Prostate gland (tissue), 2 donors: ENCODE data around the gene EIF2S2. TPM values are rescaled to one million over a fixed set of nuclear protein-coding genes. Genes with fewer than 3 reads are reported as not detected.

Experiments
- DNase-seq: peaks from one replicate; pipeline ENCODE4 v3.0.0-alpha.2; 2019; ENCODE audit warnings: low spot score
- H3K27ac ChIP-seq, 2 donors: fragments of 200-600 bp; sonication (generic); 2 replicates each; pipeline ENCODE4 v1.5.1; 2017 to 2019
- H3K27me3 ChIP-seq: fragments of 200-600 bp; sonication (generic); replicated peaks from 2 replicates; pipeline ENCODE4 v1.5.1; 2019; ENCODE audit not compliant: insufficient read depth
- H3K36me3 ChIP-seq, 2 donors: fragments of 200-600 bp; sonication (generic); 1 replicate in 1 of 2; 2 replicates in 1 of 2; pipeline versions ENCODE4 v1.5.1 to v1.8.1; 2017 to 2019
- H3K4me1 ChIP-seq: fragments of 200-600 bp; sonication (generic); replicated peaks from 2 replicates; pipeline ENCODE4 v1.5.1; 2019
- H3K4me3 ChIP-seq, 2 donors: fragments of 200-600 bp; sonication (generic); 2 replicates each; pipeline ENCODE4 v1.5.1; 2017 to 2019
- H3K9me3 ChIP-seq: fragments of 200-600 bp; sonication (generic); 2 replicates; pipeline ENCODE4 v1.5.1; 2017
- POLR2A ChIP-seq: fragments of 450-650 bp; IDR thresholded peaks from one replicate; pipeline ENCODE4 v1.6.1; 2016; ENCODE audit warnings: antibody characterized with exemption, mild to moderate bottlenecking
- POLR2AphosphoS5 ChIP-seq: sonication (generic); formaldehyde crosslinking; IDR thresholded peaks from one replicate; pipeline ENCODE4 v1.6.1; 2017; ENCODE audit warnings: antibody characterized with exemption
- WGBS: methylation state at CpG from one replicate; pipeline ENCODE4 v1.1.5; 2018; 5-methylcytosine and 5-hydroxymethylcytosine counted together
- intact Hi-C: fragments of 100-400 bp; cut with DNase I; formaldehyde crosslinking; loops from one replicate; pipeline ENCODE4 v1.14.2; 2022
- total RNA-seq, 2 donors: library from RNA; depleted of rRNA; stranded (reverse); fragments of >200 nt; gene quantifications; one replicate each; pipeline ENCODE4 v1.1.0, GENCODE V29; 2016
- TF ChIP-seq, protein P1 (sequence below), 4 experiments: fragments of 200-600 bp in 2 of 4; fragments of 450-650 bp in 2 of 4; sonication (generic) in 2 of 4; IDR thresholded peaks; 1 replicate in 3 of 4; 2 replicates in 1 of 4; pipeline ENCODE4 v1.5.1; 2016 to 2019; ENCODE audit warnings: antibody characterized with exemption in 4 of 4, mild to moderate bottlenecking in 2 of 4, moderate library complexity in 2 of 4

Gene EIF2S2
- total RNA-seq, 2 donors from 2014 or later: 32.7 to 41.0 TPM

DNA sequence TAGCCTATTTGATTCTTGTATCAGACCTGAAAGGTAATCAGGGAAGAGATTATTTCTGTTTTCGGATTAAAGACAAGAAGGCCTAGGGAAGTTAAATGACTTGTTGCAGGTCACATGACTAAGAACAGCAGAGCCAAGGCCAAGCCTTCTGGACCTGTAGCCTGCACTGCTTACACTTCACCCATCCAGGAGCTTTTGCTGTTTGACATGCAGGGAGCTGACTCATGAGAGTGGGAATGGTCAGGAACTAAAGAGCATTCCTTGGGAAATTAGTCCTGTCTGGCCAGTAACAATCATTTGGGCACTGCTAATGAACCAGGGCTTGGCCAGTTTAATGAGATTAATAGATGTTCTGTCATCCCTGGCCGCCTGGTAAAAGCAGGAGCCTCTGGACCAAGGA is 46.8 kb downstream of the EIF2S2 start:
- Histone ChIP-seq H3K4me3 (no peak overlapping the region), H3K4me1 (no peaks in the 10 kb centered on the region), H3K9me3 (no peaks in the 10 kb centered on the region), H3K27me3 (no peaks in the 10 kb centered on the region), H3K36me3 (no peaks in the 10 kb centered on the region), H3K27ac (no peak overlapping the region)
- 84% methylated on average over 2 of the region's 2 CpGs for WGBS
- no peak for DNase-seq
- TF ChIP-seq, protein P1, sequence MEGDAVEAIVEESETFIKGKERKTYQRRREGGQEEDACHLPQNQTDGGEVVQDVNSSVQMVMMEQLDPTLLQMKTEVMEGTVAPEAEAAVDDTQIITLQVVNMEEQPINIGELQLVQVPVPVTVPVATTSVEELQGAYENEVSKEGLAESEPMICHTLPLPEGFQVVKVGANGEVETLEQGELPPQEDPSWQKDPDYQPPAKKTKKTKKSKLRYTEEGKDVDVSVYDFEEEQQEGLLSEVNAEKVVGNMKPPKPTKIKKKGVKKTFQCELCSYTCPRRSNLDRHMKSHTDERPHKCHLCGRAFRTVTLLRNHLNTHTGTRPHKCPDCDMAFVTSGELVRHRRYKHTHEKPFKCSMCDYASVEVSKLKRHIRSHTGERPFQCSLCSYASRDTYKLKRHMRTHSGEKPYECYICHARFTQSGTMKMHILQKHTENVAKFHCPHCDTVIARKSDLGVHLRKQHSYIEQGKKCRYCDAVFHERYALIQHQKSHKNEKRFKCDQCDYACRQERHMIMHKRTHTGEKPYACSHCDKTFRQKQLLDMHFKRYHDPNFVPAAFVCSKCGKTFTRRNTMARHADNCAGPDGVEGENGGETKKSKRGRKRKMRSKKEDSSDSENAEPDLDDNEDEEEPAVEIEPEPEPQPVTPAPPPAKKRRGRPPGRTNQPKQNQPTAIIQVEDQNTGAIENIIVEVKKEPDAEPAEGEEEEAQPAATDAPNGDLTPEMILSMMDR (IDR thresholded peaks at IDR 0.05): no peak
- TF ChIP-seq POLR2AphosphoS5 (no peak), POLR2A (no peak)
- intact Hi-C loops: loop anchor here (5.0 kb wide), 2 partner anchors 68 to 133 kb away; no protein-coding TSS in a partner anchor

GRCh38 chr20:34064286-34064685 is 47.8 kb downstream of the EIF2S2 start:
- WGBS: 97% methylated on average over 3 of the region's 3 CpGs
- Histone ChIP-seq H3K4me1 (no peaks in the 10 kb centered on the region), H3K27me3 (no peaks in the 10 kb centered on the region), H3K4me3 (no peak overlapping the region), H3K27ac (no peak overlapping the region), H3K9me3 (no peaks in the 10 kb centered on the region), H3K36me3 (no peaks in the 10 kb centered on the region)
- TF ChIP-seq POLR2AphosphoS5: no peak
- no peak for TF ChIP-seq POLR2A
- TF ChIP-seq, protein P1 (IDR thresholded peaks at IDR 0.05): no peak
- DNase-seq: no peak
- intact Hi-C loops: no loop called here

- Histone ChIP-seq H3K36me3 (no peaks in the 10 kb centered on the region), H3K27me3 (no peaks in the 10 kb centered on the region), H3K4me3 (no peak overlapping the region), H3K27ac (no peak overlapping the region), H3K9me3 (no peaks in the 10 kb centered on the region), H3K4me1 (no peaks in the 10 kb centered on the region)
- no peak for DNase-seq
- TF ChIP-seq, protein P1 (IDR thresholded peaks at IDR 0.05): no peak
- TF ChIP-seq POLR2AphosphoS5: no peak
- TF ChIP-seq POLR2A: no peak
- 83% methylated on average over 5 of the region's 5 CpGs for WGBS
- intact Hi-C loops: no loop called here
Measured at GRCh38 chr20:34062570-34063482, 49.2 kb downstream of the EIF2S2 start.

DNA sequence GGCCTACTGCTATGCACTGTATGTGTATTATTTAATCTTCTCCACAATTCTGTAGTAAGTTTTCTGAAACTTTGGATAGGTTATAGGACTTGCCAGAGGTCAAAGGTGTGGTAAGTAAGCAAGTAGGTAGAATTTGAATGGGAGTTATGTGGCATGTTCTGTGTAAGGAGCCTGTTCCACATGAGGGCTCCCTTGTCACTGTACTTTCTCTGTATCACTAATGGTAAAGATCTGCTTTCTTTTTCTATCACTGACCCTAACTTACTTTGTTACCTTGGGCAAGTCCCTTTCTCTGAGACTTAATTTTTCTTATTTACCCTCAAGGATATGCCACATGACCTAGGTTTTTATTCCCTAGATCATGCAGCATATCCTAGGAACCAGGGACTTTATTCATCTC is 50.3 kb downstream of the EIF2S2 start:
- H3K36me3 ChIP-seq: no peaks in the 10 kb centered on the region
- H3K27me3 ChIP-seq: no peaks in the 10 kb centered on the region
- H3K4me1 ChIP-seq: no peaks in the 10 kb centered on the region
- H3K4me3 ChIP-seq: no peak overlapping the region
- intact Hi-C loops: no loop called here
- no peaks in the 10 kb centered on the region for H3K9me3 ChIP-seq
- no peak overlapping the region for H3K27ac ChIP-seq
- TF ChIP-seq, protein P1 (IDR thresholded peaks at IDR 0.05): no peak
- no peak for TF ChIP-seq POLR2AphosphoS5
- TF ChIP-seq POLR2A: no peak
- DNase-seq: no peak

- intact Hi-C loops: no loop called here
- H3K4me1 ChIP-seq: no peaks in the 10 kb centered on the region
- WGBS: 92% methylated on average over 1 of the region's 1 CpG
Measured at GRCh38 chr20:34060970-34061369, 51.1 kb downstream of the EIF2S2 start.

More at GRCh38 chr20:34060970-34061369, 51.1 kb downstream of the EIF2S2 start:
- Histone ChIP-seq H3K27ac (no peak overlapping the region), H3K36me3 (no peaks in the 10 kb centered on the region), H3K9me3 (no peaks in the 10 kb centered on the region), H3K4me3 (no peak overlapping the region), H3K27me3 (no peaks in the 10 kb centered on the region)
- DNase-seq: no peak
- TF ChIP-seq, protein P1 (IDR thresholded peaks at IDR 0.05): no peak
- TF ChIP-seq POLR2AphosphoS5 (no peak), POLR2A (no peak)
